ENCODE measurements around the gene ARID2.

The ARID2 gene

DNA sequence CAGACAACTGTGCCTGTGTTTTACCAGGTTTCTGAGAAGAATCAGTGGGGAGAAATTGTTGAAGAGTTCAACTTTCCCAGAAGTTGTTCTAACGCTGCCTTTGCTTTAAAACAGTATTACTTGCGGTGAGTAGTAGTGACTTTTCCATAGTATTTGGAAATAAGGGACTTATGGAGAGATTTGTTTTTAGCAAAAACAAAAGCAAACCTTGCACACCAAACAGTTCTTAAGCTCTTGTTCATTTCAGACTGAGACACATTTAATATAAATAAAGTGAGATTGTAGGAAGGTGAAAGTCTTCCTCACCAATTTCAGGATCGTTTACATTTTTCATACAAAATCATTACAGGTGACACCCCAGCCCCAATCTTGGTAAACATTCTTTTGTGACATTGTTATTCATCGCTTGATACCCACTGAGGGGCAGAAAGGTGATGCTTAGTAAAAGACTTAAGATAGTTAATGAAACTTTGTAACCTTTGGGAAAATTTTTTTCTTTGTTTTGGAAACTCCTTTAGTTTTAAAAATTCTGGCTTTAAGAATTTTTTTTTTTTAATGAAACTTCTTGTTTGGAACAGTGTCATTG is 1.8 kb downstream of the ARID2 start:
- TF ChIP-seq, protein P1, sequence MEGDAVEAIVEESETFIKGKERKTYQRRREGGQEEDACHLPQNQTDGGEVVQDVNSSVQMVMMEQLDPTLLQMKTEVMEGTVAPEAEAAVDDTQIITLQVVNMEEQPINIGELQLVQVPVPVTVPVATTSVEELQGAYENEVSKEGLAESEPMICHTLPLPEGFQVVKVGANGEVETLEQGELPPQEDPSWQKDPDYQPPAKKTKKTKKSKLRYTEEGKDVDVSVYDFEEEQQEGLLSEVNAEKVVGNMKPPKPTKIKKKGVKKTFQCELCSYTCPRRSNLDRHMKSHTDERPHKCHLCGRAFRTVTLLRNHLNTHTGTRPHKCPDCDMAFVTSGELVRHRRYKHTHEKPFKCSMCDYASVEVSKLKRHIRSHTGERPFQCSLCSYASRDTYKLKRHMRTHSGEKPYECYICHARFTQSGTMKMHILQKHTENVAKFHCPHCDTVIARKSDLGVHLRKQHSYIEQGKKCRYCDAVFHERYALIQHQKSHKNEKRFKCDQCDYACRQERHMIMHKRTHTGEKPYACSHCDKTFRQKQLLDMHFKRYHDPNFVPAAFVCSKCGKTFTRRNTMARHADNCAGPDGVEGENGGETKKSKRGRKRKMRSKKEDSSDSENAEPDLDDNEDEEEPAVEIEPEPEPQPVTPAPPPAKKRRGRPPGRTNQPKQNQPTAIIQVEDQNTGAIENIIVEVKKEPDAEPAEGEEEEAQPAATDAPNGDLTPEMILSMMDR (IDR thresholded peaks at IDR 0.05; ENCODE audit: low read depth, low read length, missing control alignments): no peak
- no peak for DNase-seq (ENCODE audit: low read depth)
- H3K4me3 ChIP-seq (ENCODE audit: low read depth, low read length): peak overlapping the region; percentile 89
- in situ Hi-C loops (cut with HindIII; ENCODE audit: low sequenced_read_pairs): no loop called here

DNA sequence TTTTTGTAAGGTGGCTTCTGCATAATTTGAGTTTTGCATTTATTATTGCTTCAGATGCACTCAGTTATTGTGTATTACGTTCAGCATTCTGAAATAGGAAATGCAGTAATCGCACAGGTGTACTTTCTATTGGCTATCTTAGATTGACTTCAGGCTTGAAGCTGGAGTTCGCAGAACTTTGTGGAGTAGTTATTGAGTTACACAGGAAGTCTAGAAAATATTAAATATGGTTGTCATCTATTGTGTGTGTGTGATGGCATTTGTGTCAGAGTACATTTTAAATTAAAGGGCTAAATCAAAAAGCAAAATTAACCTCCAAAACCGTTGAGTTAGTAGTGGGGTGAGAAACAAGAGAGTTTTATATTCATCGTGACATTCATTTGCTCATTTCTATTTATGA is 2.7 kb downstream of the ARID2 start:
- no peak for DNase-seq (ENCODE audit: low read depth)
- TF ChIP-seq, protein P1 (IDR thresholded peaks at IDR 0.05; ENCODE audit: low read depth, low read length, missing control alignments): no peak
- in situ Hi-C loops (cut with HindIII; ENCODE audit: low sequenced_read_pairs): no loop called here
- H3K4me3 ChIP-seq (ENCODE audit: low read depth, low read length): peak overlapping the region; percentile 89

DNA sequence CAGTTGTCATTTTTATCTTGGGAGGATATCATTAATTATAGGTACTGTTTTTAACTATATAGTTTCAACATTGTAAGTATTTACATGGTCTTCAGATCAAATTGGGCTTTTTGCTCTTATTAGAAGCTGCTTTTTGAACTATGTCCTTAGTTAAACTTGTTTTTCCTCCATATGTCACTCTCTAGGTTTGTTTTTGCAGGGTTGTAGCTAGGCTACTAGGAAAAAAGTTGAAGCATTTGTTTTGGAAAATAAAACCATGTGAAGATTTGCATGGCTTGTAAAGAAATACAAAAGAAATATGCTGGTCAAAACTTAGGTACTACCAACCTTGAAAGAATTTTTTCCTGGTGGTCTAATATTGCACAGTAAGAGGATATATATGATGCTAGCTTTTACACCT is 3.4 kb downstream of the ARID2 start:
- in situ Hi-C loops (cut with HindIII; ENCODE audit: low sequenced_read_pairs): no loop called here
- TF ChIP-seq, protein P1 (IDR thresholded peaks at IDR 0.05; ENCODE audit: low read depth, low read length, missing control alignments): no peak
- H3K4me3 ChIP-seq (ENCODE audit: low read depth, low read length): no peak overlapping the region
- no peak for DNase-seq (ENCODE audit: low read depth)

DNA sequence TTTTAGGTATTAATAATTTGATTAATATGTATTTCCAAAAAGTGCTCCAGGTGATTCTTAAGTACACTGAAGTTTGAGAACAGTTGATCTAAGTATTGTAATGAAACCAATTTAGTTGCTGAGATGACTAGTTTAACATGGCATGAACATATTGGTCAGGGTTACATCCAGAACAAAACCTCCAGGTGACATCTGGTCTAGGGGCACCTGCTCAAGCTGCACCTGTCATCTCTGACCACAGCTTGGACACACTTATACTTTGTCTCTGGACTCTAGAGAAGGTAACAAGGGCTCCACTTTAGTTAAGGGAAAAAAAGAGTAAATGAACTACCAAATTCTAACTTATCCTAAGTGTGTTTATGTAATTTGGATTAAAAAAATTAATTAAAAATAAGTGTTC is 8.1 kb downstream of the ARID2 start:
- DNase-seq (ENCODE audit: low read depth): no peak
- no peak overlapping the region for H3K4me3 ChIP-seq (ENCODE audit: low read depth, low read length)
- TF ChIP-seq, protein P1 (IDR thresholded peaks at IDR 0.05; ENCODE audit: low read depth, low read length, missing control alignments): no peak
- in situ Hi-C loops (cut with HindIII; ENCODE audit: low sequenced_read_pairs): no loop called here

DNA sequence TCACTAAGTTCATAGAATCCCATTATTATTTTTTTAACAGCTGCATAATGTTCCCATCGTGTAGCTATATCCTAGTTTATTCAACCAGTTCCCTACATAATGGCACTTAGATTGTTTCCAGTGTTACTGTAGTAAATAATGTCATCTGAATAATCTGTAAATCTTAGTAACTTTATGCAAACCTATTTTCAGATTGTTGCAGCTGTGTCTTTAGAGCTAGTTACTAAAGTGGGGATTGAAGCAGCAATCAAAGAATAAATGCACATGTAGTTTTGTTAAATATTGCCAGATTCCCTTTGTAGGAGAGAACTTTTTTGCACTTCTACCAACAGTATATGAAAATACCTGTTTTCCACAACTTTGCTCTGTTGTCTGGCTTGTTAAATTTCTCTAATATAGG is 13.1 kb downstream of the ARID2 start:
- DNase-seq (ENCODE audit: low read depth): no peak

DNA sequence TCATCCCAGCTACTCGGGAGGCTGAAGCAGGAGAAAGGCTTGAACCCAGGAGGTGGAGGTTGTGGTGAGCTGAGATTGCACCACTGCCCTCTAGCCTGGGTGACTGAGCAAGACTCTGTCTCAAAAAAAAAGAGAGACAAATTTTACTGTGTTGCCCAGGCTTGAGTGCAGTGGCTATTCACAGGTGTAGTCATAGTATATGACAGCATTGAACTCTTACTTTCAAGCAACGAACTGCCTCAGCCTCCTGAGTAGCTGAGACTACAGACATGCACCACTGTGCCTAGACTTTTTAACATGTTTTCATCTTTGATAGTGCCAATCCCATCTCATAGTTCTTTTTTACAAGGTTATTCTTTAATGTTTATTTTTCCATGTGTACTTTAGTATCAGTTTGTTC is 13.7 kb downstream of the ARID2 start:
- no peak for DNase-seq (ENCODE audit: low read depth)
- in situ Hi-C loops (cut with HindIII; ENCODE audit: low sequenced_read_pairs): no loop called here
- H3K4me3 ChIP-seq (ENCODE audit: low read depth, low read length): no peak overlapping the region
- TF ChIP-seq, protein P1 (IDR thresholded peaks at IDR 0.05; ENCODE audit: low read depth, low read length, missing control alignments): no peak

More for the DNA sequence above, 13.1 kb downstream of the ARID2 start:
- no peak overlapping the region for H3K4me3 ChIP-seq (ENCODE audit: low read depth, low read length)
- in situ Hi-C loops (cut with HindIII; ENCODE audit: low sequenced_read_pairs): no loop called here
- TF ChIP-seq, protein P1 (IDR thresholded peaks at IDR 0.05; ENCODE audit: low read depth, low read length, missing control alignments): no peak

Measured in astrocyte of the cerebellum (primary cell).